ENCODE data around the gene MS4A1.

The MS4A1 gene

GRCh38 chr11:60482361-60482760, 26.7 kb downstream of the MS4A1 start:
- TF ChIP-seq SIN3A (IDR thresholded peaks at IDR 0.05; ENCODE audit: borderline replicate concordance, insufficient read depth, low read length) (no peak), REST (IDR thresholded peaks at IDR 0.05; ENCODE audit: insufficient read depth in 1 of 2, low read depth in 2 of 2, low read length in 2 of 2) (no peak), FOXP2 (optimal IDR thresholded peaks at IDR 0.05; ENCODE audit: borderline replicate concordance, extremely low read depth, extremely low read length, insufficient read depth) (no peak), POLR2AphosphoS5 (IDR thresholded peaks at IDR 0.05; ENCODE audit: low read depth, low read length) (no peak), TAF1 (IDR thresholded peaks at IDR 0.05; ENCODE audit: borderline replicate concordance, insufficient read depth, low read length) (no peak)

GRCh38 chr11:60485987-60486386, 30.3 kb downstream of the MS4A1 start:
- TF ChIP-seq REST (IDR thresholded peaks at IDR 0.05; ENCODE audit: insufficient read depth in 1 of 2, low read depth in 2 of 2, low read length in 2 of 2) (no peak), FOXP2 (optimal IDR thresholded peaks at IDR 0.05; ENCODE audit: borderline replicate concordance, extremely low read depth, extremely low read length, insufficient read depth) (no peak), TAF1 (IDR thresholded peaks at IDR 0.05; ENCODE audit: borderline replicate concordance, insufficient read depth, low read length) (no peak), POLR2AphosphoS5 (IDR thresholded peaks at IDR 0.05; ENCODE audit: low read depth, low read length) (no peak), SIN3A (IDR thresholded peaks at IDR 0.05; ENCODE audit: borderline replicate concordance, insufficient read depth, low read length) (no peak)

GRCh38 chr11:60492488-60493009, 36.9 kb downstream of the MS4A1 start, which contains the start of gene MS4A12:
MS4A12 (plus strand) TSS chr11:60492778; CDS start chr11:60497319, 4,541 bp downstream.
- TF ChIP-seq REST (IDR thresholded peaks at IDR 0.05; ENCODE audit: insufficient read depth in 1 of 2, low read depth in 2 of 2, low read length in 2 of 2) (no peak), POLR2AphosphoS5 (IDR thresholded peaks at IDR 0.05; ENCODE audit: low read depth, low read length) (no peak), TAF1 (IDR thresholded peaks at IDR 0.05; ENCODE audit: borderline replicate concordance, insufficient read depth, low read length) (no peak), FOXP2 (optimal IDR thresholded peaks at IDR 0.05; ENCODE audit: borderline replicate concordance, extremely low read depth, extremely low read length, insufficient read depth) (no peak), SIN3A (IDR thresholded peaks at IDR 0.05; ENCODE audit: borderline replicate concordance, insufficient read depth, low read length) (no peak)

- TF ChIP-seq POLR2AphosphoS5 (IDR thresholded peaks at IDR 0.05; ENCODE audit: low read depth, low read length) (no peak), REST (IDR thresholded peaks at IDR 0.05; ENCODE audit: insufficient read depth in 1 of 2, low read depth in 2 of 2, low read length in 2 of 2) (no peak), SIN3A (IDR thresholded peaks at IDR 0.05; ENCODE audit: borderline replicate concordance, insufficient read depth, low read length) (no peak), TAF1 (IDR thresholded peaks at IDR 0.05; ENCODE audit: borderline replicate concordance, insufficient read depth, low read length) (no peak), FOXP2 (optimal IDR thresholded peaks at IDR 0.05; ENCODE audit: borderline replicate concordance, extremely low read depth, extremely low read length, insufficient read depth) (no peak)
Observed at GRCh38 chr11:60493454-60493853, 37.8 kb downstream of the MS4A1 start.
